ENCODE measurements around the gene DEXI.
"Not testable (repeated sequence)": the region's sequence is repeated elsewhere in the genome, so short reads cannot be mapped to it uniquely, and the experiment has no call there.

The DEXI gene

DNA sequence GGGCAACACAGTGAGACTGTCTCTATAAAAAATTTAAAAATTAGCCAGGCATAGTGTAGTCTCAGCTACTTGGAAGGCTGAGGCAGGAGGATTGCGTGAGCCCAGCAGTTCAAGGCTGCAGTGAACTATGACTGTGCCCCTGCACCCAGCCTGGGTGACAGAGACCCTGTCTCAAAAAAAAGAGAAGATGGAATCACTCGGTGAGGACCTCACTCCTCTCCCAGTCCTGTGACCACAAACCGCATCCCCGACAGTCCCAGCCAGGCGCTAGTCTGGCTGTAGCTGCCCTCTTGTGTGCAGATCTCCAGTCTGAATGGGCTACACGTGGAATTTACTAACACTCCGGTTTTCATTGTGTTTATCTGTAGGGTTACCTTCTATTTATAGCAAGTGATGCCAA, 11.1 kb downstream of the DEXI start:
- TF ChIP-seq, protein P1, sequence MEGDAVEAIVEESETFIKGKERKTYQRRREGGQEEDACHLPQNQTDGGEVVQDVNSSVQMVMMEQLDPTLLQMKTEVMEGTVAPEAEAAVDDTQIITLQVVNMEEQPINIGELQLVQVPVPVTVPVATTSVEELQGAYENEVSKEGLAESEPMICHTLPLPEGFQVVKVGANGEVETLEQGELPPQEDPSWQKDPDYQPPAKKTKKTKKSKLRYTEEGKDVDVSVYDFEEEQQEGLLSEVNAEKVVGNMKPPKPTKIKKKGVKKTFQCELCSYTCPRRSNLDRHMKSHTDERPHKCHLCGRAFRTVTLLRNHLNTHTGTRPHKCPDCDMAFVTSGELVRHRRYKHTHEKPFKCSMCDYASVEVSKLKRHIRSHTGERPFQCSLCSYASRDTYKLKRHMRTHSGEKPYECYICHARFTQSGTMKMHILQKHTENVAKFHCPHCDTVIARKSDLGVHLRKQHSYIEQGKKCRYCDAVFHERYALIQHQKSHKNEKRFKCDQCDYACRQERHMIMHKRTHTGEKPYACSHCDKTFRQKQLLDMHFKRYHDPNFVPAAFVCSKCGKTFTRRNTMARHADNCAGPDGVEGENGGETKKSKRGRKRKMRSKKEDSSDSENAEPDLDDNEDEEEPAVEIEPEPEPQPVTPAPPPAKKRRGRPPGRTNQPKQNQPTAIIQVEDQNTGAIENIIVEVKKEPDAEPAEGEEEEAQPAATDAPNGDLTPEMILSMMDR (IDR thresholded peaks at IDR 0.05; ENCODE audit: insufficient read depth, low read length, missing control alignments): no peak
- POLR2A ChIA-PET: no interaction called here
- H3K4me3 ChIP-seq (ENCODE audit: low read depth, low read length): no peak overlapping the region

DNA sequence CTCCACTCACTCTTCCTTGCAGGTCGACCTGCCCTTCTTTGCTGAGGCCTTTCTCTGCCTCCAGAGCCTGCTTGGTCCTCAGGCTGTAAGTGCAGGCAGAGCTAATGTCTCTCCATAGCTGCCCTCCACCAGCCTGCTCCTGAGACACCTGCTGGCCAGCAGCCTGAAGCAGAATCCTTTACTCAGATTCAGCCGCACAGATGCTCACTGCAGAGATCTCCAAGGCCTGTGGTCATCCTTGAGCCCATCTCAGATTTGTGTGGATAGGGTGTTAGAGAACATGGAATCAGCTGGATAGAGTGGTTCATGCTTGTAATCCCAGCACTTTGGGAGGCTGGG, 11.5 kb downstream of the DEXI start:
- DNase-seq (ENCODE audit: low read depth, low spot score): no peak
- ChIA-PET POLR2A (no interaction called here), CTCF (interaction anchor here (15.0 kb wide), 1 partner anchor 12 kb away, joined by 108 read pairs; no protein-coding TSS in a partner anchor)
- no peak overlapping the region for H3K4me3 ChIP-seq (ENCODE audit: low read depth, low read length)
- TF ChIP-seq, protein P1 (IDR thresholded peaks at IDR 0.05; ENCODE audit: insufficient read depth, low read length, missing control alignments): no peak

More for the DNA sequence above, 11.1 kb downstream of the DEXI start:
- CTCF ChIA-PET: interaction anchor here (1.8 to 15.0 kb wide), 2 partner anchors 10 to 12 kb away, joined by 9 to 108 read pairs; no protein-coding TSS in a partner anchor
- DNase-seq (ENCODE audit: low read depth, low spot score): no peak

DNA sequence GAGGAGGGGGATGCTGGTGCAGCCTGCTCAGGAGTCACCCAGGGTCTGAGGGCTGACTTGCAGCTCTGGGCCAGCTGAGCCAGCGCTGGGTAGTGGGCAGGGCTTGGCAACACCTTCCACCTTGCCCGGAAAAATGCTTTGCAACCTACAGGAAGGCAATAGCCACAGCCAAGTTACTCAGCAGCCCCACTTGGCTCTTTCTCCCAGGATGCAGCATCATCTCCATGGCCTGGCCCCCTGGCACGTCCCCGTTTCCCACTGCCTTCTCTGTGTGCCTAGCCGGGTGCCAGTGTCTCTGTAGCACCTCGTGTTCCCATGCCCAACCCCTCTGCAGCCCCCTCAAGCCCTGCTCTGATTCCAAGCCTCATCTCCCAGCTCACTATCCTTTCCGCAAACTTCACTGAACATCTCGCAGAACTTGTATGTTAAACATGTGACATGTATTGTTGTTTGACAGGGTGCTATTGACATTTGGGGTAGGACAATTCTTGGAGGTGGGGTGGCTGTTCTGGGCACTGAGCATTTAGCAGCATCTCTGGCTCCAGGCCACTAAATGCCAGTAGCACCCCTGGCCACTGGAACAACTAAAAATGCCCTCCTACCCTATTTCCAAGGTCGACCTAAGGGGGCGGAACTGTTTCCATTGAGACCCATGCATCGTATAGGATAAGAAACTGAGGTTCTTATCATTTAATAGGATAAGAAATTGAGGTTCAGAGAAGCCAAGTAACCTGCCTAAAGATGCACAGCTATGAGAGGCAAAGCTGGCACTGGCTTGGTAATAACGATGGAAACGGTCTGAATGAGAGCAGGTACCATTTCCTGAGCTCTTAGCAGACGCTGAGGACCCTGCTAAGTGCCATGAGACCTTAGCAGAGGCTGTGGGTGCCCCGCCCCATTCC, 12.2 kb downstream of the DEXI start:
- no peak overlapping the region for H3K4me3 ChIP-seq (ENCODE audit: low read depth, low read length)
- POLR2A ChIA-PET: no interaction called here
- CTCF ChIA-PET: interaction anchor here (15.0 kb wide), 1 partner anchor 11 kb away, joined by 108 read pairs; no protein-coding TSS in a partner anchor
- TF ChIP-seq, protein P1 (IDR thresholded peaks at IDR 0.05; ENCODE audit: insufficient read depth, low read length, missing control alignments): no peak
- no peak for DNase-seq (ENCODE audit: low read depth, low spot score)

DNA sequence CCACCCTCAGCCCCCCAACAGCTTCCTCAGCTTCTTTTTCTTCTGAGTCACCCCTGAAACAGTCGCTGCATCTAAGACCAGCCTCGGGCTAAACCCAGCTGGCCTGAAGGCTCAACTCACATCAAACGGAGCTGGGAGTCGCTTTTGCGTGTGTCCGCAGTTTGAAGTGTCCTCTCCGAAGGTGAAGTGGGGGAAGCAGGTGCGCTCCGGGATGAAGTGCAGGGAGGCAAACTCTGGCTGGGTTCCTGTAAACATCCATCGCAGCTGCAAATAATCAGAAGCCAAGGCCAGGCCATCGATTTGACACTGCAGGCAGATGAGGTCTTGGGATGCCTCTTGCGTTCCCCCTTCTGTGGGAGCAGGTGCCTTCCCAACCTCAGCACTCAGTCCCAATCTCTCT, 13.2 kb downstream of the DEXI start:
- H3K4me3 ChIP-seq (ENCODE audit: low read depth, low read length); POLR2A ChIA-PET; DNase-seq (ENCODE audit: low read depth, low spot score): not testable (repeated sequence)
- CTCF ChIA-PET: interaction anchor here (15.0 kb wide), 1 partner anchor 10 kb away, joined by 108 read pairs; no protein-coding TSS in a partner anchor

DNA sequence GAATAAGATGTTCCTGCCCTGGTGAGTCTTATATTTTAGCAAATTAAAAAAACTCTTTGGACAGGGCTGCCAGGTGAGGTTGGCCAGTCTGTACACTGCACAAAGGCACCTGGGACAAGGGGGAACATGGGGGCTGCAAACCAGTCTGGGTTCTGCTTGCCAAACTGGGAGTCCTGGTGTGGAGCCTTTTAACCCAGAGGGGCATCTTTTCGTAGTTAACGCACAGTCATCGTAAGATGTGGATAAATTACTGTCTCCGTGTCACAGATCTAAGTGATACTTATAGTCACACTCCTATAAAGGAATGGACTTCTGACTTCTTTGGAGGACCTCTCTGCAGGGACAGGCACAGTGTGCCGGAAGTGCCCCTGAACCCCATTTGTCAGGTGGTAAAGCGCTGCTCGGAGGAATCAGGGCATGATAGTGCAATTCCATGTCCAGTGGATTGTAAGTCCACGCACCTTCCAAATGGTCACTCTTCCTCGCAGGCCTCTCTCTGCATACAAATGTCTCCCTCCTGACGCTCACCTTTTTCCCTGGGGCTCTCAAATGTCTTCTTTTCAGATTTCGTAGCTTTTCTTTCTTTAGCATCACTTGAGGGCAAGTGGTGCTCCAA, 14.7 kb downstream of the DEXI start:
- ChIA-PET CTCF (interaction anchor here (15.0 kb wide), 1 partner anchor 9 kb away, joined by 108 read pairs; no protein-coding TSS in a partner anchor), POLR2A (no interaction called here)
- DNase-seq (ENCODE audit: low read depth, low spot score): no peak
- H3K4me3 ChIP-seq (ENCODE audit: low read depth, low read length): no peak overlapping the region
- TF ChIP-seq, protein P1 (IDR thresholded peaks at IDR 0.05; ENCODE audit: insufficient read depth, low read length, missing control alignments): no peak

DNA sequence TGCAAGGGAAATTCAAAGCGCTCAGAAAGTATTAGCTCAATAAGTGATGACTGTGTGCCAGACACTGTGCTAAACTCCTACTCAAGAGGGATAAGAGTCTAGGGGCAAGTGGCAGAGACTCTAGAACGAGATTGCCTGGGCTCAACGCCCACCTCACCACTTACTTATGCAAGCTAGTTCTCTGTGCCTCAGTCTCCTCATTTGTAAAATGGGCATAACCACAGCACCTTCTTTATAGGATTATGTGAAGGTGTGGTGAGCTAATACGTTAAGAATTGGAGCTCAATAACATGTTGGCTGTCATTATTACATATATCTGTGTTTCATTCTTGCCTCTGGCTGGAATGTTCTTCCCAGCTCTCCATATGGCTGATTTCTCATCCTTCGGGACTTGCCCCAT, 15.4 kb downstream of the DEXI start:
- CTCF ChIA-PET: interaction anchor here (15.0 kb wide), 1 partner anchor 8 kb away, joined by 108 read pairs; no protein-coding TSS in a partner anchor
- DNase-seq (ENCODE audit: low read depth, low spot score): no peak

More for the DNA sequence above, 15.4 kb downstream of the DEXI start:
- POLR2A ChIA-PET: no interaction called here
- TF ChIP-seq, protein P1 (IDR thresholded peaks at IDR 0.05; ENCODE audit: insufficient read depth, low read length, missing control alignments): no peak
- H3K4me3 ChIP-seq (ENCODE audit: low read depth, low read length): no peak overlapping the region

Data from AG04449 (cell line).